Common myeloid progenitor, CD34-positive (primary cell): Measurements from ENCODE around the gene EXD1.
"Not testable (repeated sequence)": the region's sequence is repeated elsewhere in the genome, so short reads cannot be mapped to it uniquely, and the experiment has no call there.

Source experiments
- CTCF ChIA-PET: fragments of 350-600 bp; sonication (Branson Sonifier 250); formaldehyde crosslinking; loops from one replicate; lab custom pipeline; 2021; ENCODE audit warnings: antibody characterized with exemption; lab: Charles Lee
- POLR2A ChIA-PET: fragments of 350-600 bp; sonication (Branson Sonifier 250); formaldehyde crosslinking; loops from one replicate; lab custom pipeline; 2021; ENCODE audit warnings: antibody characterized with exemption; lab: Charles Lee
- DNase-seq, 3 donors: peaks; one replicate each; pipeline versions ENCODE4 v3.0.0 to v3.0.0-alpha.2; 2013
- H3K27ac ChIP-seq, 2 experiments: 1 replicate in 1 of 2; 2 replicates in 1 of 2; pipeline ENCODE4 v1.7.0; 2013; ENCODE audit warnings: inconsistent platforms in 2 of 2, low read length in 2 of 2, mild to moderate bottlenecking in 2 of 2, low read depth in 1 of 2, moderate library complexity in 1 of 2; ENCODE audit not compliant: severe bottlenecking in 2 of 2, insufficient read depth in 1 of 2, poor library complexity in 1 of 2
- H3K27me3 ChIP-seq, 5 experiments: replicated peaks in 2 of 5; 1 replicate in 3 of 5; 2 replicates in 2 of 5; pipeline versions ENCODE4 v1.6.1 to v1.7.0; 2013; ENCODE audit warnings: low read length in 4 of 5, mild to moderate bottlenecking in 2 of 5, moderate library complexity in 2 of 5, inconsistent platforms in 1 of 5; ENCODE audit not compliant: insufficient read depth in 5 of 5, control insufficient read depth in 4 of 5
- H3K36me3 ChIP-seq, 4 experiments: 1 replicate in 2 of 4; 2 replicates in 2 of 4; pipeline versions ENCODE4 v1.6.1 to v1.7.0; 2013; ENCODE audit warnings: low read length in 3 of 4, control low read depth in 1 of 4, mild to moderate bottlenecking in 1 of 4; ENCODE audit not compliant: control insufficient read depth in 4 of 4, insufficient read depth in 4 of 4
- H3K4me1 ChIP-seq, 4 experiments: 1 replicate in 3 of 4; 2 replicates in 1 of 4; pipeline versions ENCODE4 v1.6.1 to v1.7.1; 2013; ENCODE audit warnings: low read length in 3 of 4, mild to moderate bottlenecking in 3 of 4, control low read depth in 1 of 4, inconsistent platforms in 1 of 4, moderate library complexity in 1 of 4; ENCODE audit not compliant: control insufficient read depth in 4 of 4, insufficient read depth in 4 of 4; ENCODE audit errors: control extremely low read depth in 1 of 4
- H3K4me3 ChIP-seq, 7 experiments: 1 replicate in 4 of 7; 2 replicates in 3 of 7; pipeline versions ENCODE4 v1.5.1 to v1.7.0; 2013; ENCODE audit warnings: mild to moderate bottlenecking in 7 of 7, low read length in 6 of 7, moderate library complexity in 6 of 7, inconsistent platforms in 2 of 7, low read depth in 2 of 7, control low read depth in 1 of 7; ENCODE audit not compliant: insufficient read depth in 4 of 7, control insufficient read depth in 1 of 7; ENCODE audit errors: extremely low read depth in 1 of 7
- H3K9me3 ChIP-seq, 5 experiments: 1 replicate in 4 of 5; 2 replicates in 1 of 5; pipeline versions ENCODE4 v1.6.1 to v1.7.1; 2013; ENCODE audit warnings: low read length in 4 of 5, mild to moderate bottlenecking in 2 of 5, inconsistent platforms in 1 of 5, low read depth in 1 of 5, moderate library complexity in 1 of 5; ENCODE audit not compliant: control insufficient read depth in 4 of 5, insufficient read depth in 2 of 5; ENCODE audit errors: control extremely low read depth in 1 of 5
- WGBS: methylation state at CpG from one replicate; pipeline ENCODE4 v1.1.5; 2013; ENCODE audit not compliant: insufficient coverage; 5-methylcytosine and 5-hydroxymethylcytosine counted together

EXD1 gene

DNA sequence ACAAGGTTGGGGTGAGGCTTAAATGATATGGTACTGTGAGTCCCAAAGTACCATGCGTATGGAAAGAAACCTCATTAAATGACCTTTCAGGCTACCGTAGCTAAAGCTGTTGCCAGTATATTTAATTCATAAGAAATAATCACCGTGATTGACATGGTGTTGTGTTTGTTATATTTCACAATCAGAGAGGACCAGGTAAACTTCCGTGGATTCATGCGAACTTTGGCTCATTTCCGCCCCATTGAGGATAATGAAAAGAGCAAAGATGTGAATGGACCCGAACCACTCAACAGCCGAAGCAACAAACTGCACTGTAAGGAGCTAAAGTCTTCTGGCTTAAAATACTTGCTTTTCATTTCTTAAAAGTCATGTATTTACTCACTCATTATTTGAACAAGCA, 32.0 kb upstream of the EXD1 start:
- no peak overlapping the region for H3K4me3 ChIP-seq
- POLR2A ChIA-PET: no interaction called here

DNA sequence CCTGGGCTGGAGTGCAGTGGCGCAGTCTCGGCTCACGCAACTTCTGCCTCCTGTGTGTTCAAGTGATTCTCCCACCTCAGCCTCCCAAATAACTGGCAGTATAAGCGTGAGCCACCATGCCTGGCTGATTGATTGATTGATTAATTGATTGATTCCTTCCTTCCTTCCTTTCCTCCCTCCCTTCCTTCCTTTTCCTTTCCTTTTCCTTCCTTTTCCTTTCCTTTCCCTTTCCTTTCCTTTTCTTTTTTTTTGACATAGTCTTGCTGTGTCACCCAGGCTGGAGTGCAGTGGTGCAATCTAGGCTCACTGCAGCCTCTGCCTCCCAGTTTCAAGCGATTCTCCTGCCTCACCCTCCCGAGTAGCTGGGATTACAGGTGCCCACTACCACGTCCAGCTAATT, 30.4 kb upstream of the EXD1 start:
- POLR2A ChIA-PET, H3K9me3 ChIP-seq, H3K27me3 ChIP-seq, H3K4me3 ChIP-seq, H3K27ac ChIP-seq, CTCF ChIA-PET, DNase-seq: not testable (repeated sequence)
- H3K4me1 ChIP-seq: peaks cover 6 to 20% (median 15%) of the 10 kb centered on the region in 4 experiments
- 97% methylated on average over 5 of the region's 7 CpGs for WGBS
- H3K36me3 ChIP-seq: peaks cover 6 to 31% (median 15%) of the 10 kb centered on the region in 4 experiments

More for the DNA sequence above, 32.0 kb upstream of the EXD1 start:
- WGBS: 97% methylated on average over 6 of the region's 8 CpGs
- no peak for DNase-seq
- Histone ChIP-seq H3K9me3 (no peaks in the 10 kb centered on the region), H3K4me1 (peaks cover 6 to 20% (median 15%) of the 10 kb centered on the region in 4 experiments), H3K27me3 (no peaks in the 10 kb centered on the region), H3K27ac (no peak overlapping the region), H3K36me3 (peaks cover 6 to 31% (median 13%) of the 10 kb centered on the region in 4 experiments)
- CTCF ChIA-PET: no interaction called here

DNA sequence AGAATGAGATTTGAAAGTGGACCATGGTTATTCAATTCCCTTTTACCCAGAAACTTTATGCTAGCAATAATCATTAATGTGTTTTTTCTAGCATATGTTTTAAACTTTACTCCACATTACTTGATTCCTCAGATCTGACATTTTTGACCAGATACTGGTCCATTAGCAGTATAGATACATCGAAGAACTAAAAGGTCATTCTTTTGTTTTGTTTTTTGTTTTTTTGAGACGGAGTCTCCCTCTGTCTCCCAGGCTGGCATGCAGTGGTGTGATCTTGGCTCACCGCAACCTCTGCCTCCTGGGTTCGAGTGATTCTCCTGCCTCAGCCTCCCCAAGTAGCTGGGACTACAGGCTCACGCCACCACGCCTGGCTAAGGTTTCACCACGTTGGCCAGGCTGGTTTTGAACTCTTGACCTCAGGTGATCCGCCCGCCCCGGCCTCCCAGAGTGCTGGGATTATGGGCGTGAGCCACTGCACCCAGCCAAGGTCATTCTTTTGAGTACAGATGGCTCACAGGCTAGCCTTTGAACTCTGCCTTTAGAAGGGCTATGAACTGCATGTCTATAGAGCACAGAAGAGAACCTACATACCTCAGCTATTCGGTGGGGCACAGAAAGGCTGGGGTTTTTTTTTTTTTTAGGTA, 29.1 kb upstream of the EXD1 start:
- Histone ChIP-seq H3K36me3 (peaks cover 6 to 29% (median 15%) of the 10 kb centered on the region in 4 experiments), H3K27ac (no peak overlapping the region), H3K9me3 (no peaks in the 10 kb centered on the region), H3K4me3 (no peak overlapping the region), H3K27me3 (no peaks in the 10 kb centered on the region), H3K4me1 (peaks cover 6 to 20% (median 15%) of the 10 kb centered on the region in 4 experiments)
- CTCF ChIA-PET: interaction anchor here (1.7 kb wide), 1 partner anchor 29 kb away, joined by 8 read pairs; the partner anchor contains the start of genes CHP1 and EXD1
- WGBS: 92% methylated on average over 11 of the region's 12 CpGs
- DNase-seq: no peak
- POLR2A ChIA-PET: no interaction called here

DNA sequence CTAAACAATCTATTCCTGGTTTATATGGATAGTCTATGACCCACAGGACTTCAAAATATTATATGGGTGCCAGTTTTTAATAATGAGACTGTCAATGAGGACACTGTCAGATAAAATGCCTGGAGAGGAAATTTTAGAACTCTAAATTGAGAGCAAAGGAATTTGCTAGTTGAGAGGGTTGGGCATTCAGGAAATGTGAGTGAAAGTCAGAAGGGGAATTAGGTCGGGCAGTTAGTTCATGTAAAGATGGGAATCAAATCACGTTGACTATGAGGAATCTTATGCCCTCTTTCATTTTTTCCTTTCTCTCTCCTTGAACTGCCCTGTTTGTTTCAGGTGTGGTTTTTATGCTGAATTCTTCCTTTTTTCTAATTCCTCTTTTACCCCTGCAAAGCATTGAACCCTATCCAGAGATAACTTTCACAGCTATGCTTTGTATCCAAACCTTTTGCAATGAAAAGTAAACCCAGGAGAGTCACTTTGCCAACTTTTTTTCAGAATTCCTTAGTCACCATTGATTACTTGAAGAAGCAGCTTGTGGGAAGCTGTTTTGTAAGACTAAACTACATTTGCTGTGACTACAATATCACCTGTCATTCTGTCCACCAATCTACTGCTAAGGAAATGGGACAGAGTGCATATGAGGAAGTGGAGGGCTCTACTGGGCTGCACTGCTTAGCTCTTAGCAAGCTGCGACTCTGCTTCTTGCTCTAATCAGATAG, 28.4 kb upstream of the EXD1 start:
- H3K27ac ChIP-seq: peak overlapping the region in 1 of 2 experiments; percentile 25
- DNase-seq: peak; percentile 34 to 84 (median 76)
- POLR2A ChIA-PET: interaction anchor here (0.7 kb wide), 1 partner anchor 23 kb away, joined by 4 read pairs; no protein-coding TSS in a partner anchor

DNA sequence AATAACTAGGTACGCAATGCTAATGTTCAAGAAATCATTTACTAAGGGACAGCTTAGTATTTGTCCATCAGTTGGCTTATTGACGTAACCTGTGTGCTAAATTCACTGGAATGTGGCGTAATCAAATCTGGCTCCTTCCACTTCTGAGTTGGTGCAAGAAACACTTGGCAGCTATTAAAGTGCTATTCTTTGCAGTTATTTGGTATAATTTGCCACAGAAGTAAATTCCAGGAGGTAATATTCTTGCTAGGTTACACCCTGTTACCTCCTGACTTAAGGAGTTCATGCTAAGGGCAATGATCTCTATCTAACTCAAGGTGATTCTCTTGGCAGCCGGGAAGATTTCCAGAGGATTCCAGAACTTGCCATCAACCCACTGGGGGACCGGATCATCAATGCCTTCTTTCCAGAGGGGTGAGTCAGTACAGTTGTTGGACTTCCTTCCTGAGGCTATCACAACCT, 26.1 kb upstream of the EXD1 start:
- no peak overlapping the region for H3K27ac ChIP-seq
- POLR2A ChIA-PET: no interaction called here
- H3K4me3 ChIP-seq: no peak overlapping the region
- H3K27me3 ChIP-seq: no peaks in the 10 kb centered on the region
- DNase-seq: no peak
- 92% methylated on average over 2 of the region's 5 CpGs for WGBS
- H3K4me1 ChIP-seq: peaks cover 6 to 25% (median 16%) of the 10 kb centered on the region in 4 experiments
- CTCF ChIA-PET: no interaction called here
- peaks cover 2 to 9% (median 7%) of the 10 kb centered on the region in 4 experiments for H3K36me3 ChIP-seq
- H3K9me3 ChIP-seq: no peaks in the 10 kb centered on the region

More for the DNA sequence above, 28.4 kb upstream of the EXD1 start:
- Histone ChIP-seq H3K36me3 (peaks cover 6 to 23% (median 11%) of the 10 kb centered on the region in 4 experiments), H3K9me3 (no peaks in the 10 kb centered on the region), H3K4me3 (peak overlapping the region in 2 of 7 experiments; percentile 13 to 46), H3K27me3 (no peaks in the 10 kb centered on the region), H3K4me1 (peaks cover 6 to 25% (median 16%) of the 10 kb centered on the region in 4 experiments)
- CTCF ChIA-PET: interaction anchor here (1.7 kb wide), 1 partner anchor 28 kb away, joined by 8 read pairs; the partner anchor contains the start of genes CHP1 and EXD1
- WGBS: 0% methylated on average over 1 of the region's 3 CpGs

DNA sequence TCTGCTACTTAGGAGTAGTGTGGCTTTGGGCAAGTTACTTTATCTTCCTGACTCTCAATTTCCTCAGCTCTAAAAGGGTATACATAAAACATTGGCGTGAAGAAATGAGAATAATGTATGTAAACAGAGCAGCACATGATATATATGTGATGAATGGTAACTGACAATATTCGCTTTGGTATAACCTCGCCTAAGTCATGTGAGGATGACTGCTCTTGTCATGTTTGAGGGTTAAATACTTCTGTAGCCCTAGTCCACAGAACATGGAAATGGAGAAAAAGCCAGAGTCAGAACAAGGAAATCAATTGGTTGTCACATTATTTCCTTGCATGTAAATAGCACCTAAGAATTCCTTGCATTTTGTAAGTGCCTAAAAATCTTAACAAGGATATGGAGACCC, 25.5 kb upstream of the EXD1 start:
- POLR2A ChIA-PET: no interaction called here
- H3K36me3 ChIP-seq: peaks cover 2 to 9% (median 7%) of the 10 kb centered on the region in 4 experiments
- CTCF ChIA-PET: no interaction called here
- no peaks in the 10 kb centered on the region for H3K27me3 ChIP-seq
- no peaks in the 10 kb centered on the region for H3K9me3 ChIP-seq
- no peak for DNase-seq
- WGBS: 100% methylated on average over 3 of the region's 3 CpGs
- H3K4me3 ChIP-seq: no peak overlapping the region
- H3K27ac ChIP-seq: no peak overlapping the region
- peaks cover 6 to 25% (median 16%) of the 10 kb centered on the region in 4 experiments for H3K4me1 ChIP-seq
